Natural killer cell (primary cell): ENCODE data around the gene CNFN. TPM values are rescaled to one million over a fixed set of nuclear protein-coding genes. Genes with fewer than 3 reads are reported as not detected.

Experiments used
- ATAC-seq, 3 donors: fragments of 150-1000 bp in 2 of 3; fragments of 200-7000 bp in 1 of 3; cut with Tn5 transposase; 1 replicate in 1 of 3; 2 replicates in 2 of 3; pipeline ENCODE4 v1.10.0; 2021; ENCODE audit warnings: mild to moderate bottlenecking in 2 of 3, moderate library complexity in 2 of 3
- DNase-seq, 2 donors: peaks; one replicate each; pipeline versions ENCODE4 v3.0.0 to v3.0.0-alpha.2; 2013 to 2021; ENCODE audit warnings: mixed read lengths in 1 of 2
- H3K27ac ChIP-seq: one replicate; pipeline ENCODE4 v1.5.1; 2013; ENCODE audit warnings: mild to moderate bottlenecking, low read length
- H3K27me3 ChIP-seq: one replicate; pipeline ENCODE4 v1.6.1; 2013; ENCODE audit warnings: low read length; ENCODE audit not compliant: control insufficient read depth, insufficient read depth
- H3K36me3 ChIP-seq: one replicate; pipeline ENCODE4 v1.6.1; 2013; ENCODE audit warnings: low read length; ENCODE audit not compliant: control insufficient read depth, insufficient read depth
- H3K4me1 ChIP-seq: one replicate; pipeline ENCODE4 v1.6.1; 2013; ENCODE audit warnings: low read length; ENCODE audit not compliant: control insufficient read depth, insufficient read depth
- H3K4me3 ChIP-seq: one replicate; pipeline ENCODE4 v1.5.1; 2013; ENCODE audit warnings: low read length
- H3K9me3 ChIP-seq: one replicate; pipeline ENCODE4 v1.6.1; 2013; ENCODE audit warnings: low read length; ENCODE audit not compliant: control insufficient read depth, insufficient read depth
- H3K27ac Mint-ChIP-seq, 2 donors: one replicate each; pipeline ENCODE4 v1.8.0; 2022; ENCODE audit warnings: mild to moderate bottlenecking in 2 of 2, mixed read lengths in 2 of 2, moderate library complexity in 1 of 2
- H3K27me3 Mint-ChIP-seq, 2 donors: one replicate each; pipeline ENCODE4 v1.8.0; 2022; ENCODE audit warnings: low read depth in 2 of 2, mixed read lengths in 2 of 2
- H3K36me3 Mint-ChIP-seq: one replicate; pipeline ENCODE4 v1.8.0; 2022; ENCODE audit warnings: mixed read lengths
- H3K4me1 Mint-ChIP-seq, 2 donors: one replicate each; pipeline ENCODE4 v1.8.0; 2022; ENCODE audit warnings: mixed read lengths in 2 of 2
- H3K4me3 Mint-ChIP-seq: one replicate; pipeline ENCODE4 v1.8.0; 2022; ENCODE audit warnings: mild to moderate bottlenecking, moderate library complexity, mixed read lengths
- H3K9me3 Mint-ChIP-seq, 2 donors: one replicate each; pipeline ENCODE4 v1.8.0; 2022; ENCODE audit warnings: mixed read lengths in 2 of 2
- CTCF ChIP-seq: fragments of 200-600 bp; IDR thresholded peaks from one replicate; pipeline ENCODE4 v1.8.0; 2022; ENCODE audit warnings: antibody characterized with exemption
- WGBS: methylation state at CpG from one replicate; pipeline ENCODE4 v1.1.7; 2013; ENCODE audit warnings: missing lambda C conversion rate; ENCODE audit not compliant: insufficient coverage; 5-methylcytosine and 5-hydroxymethylcytosine counted together
- intact Hi-C: fragments of 100-400 bp; cut with micrococcal nuclease; formaldehyde crosslinking; loops from one replicate; pipeline ENCODE4 v1.14.2; 2022
- total RNA-seq, 4 donors: library from RNA; stranded (reverse); fragments of 120-200 nt in 1 of 4; gene quantifications; one replicate each; pipeline versions ENCODE4 v1.2.3 to v1.2.4, GENCODE V29; 2013 to 2022

Gene CNFN
- total RNA-seq, 3 donors from 2014 or later (not counting 1 experiment from before 2014, with no cell fraction given) = 1.3 TPM; not detected in 2

- peaks cover 3% of the 10 kb centered on the region for H3K27me3 ChIP-seq
- H3K4me3 ChIP-seq = peak overlapping the region; percentile 20
- Mint-ChIP-seq H3K4me3 (peak overlapping the region; percentile 80), H3K9me3 (no peaks in the 10 kb centered on the region), H3K27ac (peak overlapping the region; percentile 11 to 62), H3K4me1 (peaks cover 7 to 9% of the 10 kb centered on the region in 2 donors), H3K27me3 (peaks cover 23 to 41% of the 10 kb centered on the region in 2 donors), H3K36me3 (no peaks in the 10 kb centered on the region)
- intact Hi-C loops = no loop called here
- H3K4me1 ChIP-seq = peaks cover 9% of the 10 kb centered on the region
- DNase-seq = peak; percentile 58 to 77
- TF ChIP-seq CTCF = peak; percentile 55
- no peak overlapping the region for H3K27ac ChIP-seq
- 3% methylated on average over 48 of the region's 48 CpGs for WGBS
- peak; percentile 84 to 93 (median 92) for ATAC-seq
- no peaks in the 10 kb centered on the region for H3K36me3 ChIP-seq
- no peaks in the 10 kb centered on the region for H3K9me3 ChIP-seq
Measured at GRCh38 chr19:42386974-42387707, 3.0 kb downstream of the CNFN start.

GRCh38 chr19:42380155-42380554 lies 9.9 kb downstream of the CNFN start:
- H3K27ac Mint-ChIP-seq = no peak overlapping the region
- TF ChIP-seq CTCF = no peak
- intact Hi-C loops = no loop called here
- Histone ChIP-seq H3K4me3 (no peak overlapping the region), H3K9me3 (no peaks in the 10 kb centered on the region), H3K36me3 (no peaks in the 10 kb centered on the region), H3K4me1 (no peaks in the 10 kb centered on the region), H3K27me3 (peaks cover 3% of the 10 kb centered on the region), H3K27ac (no peak overlapping the region)
- H3K9me3 Mint-ChIP-seq = no peaks in the 10 kb centered on the region
- WGBS = 89% methylated on average over 6 of the region's 6 CpGs
- DNase-seq (no peak), ATAC-seq (no peak)
- no peaks in the 10 kb centered on the region for H3K4me1 Mint-ChIP-seq
- no peak overlapping the region for H3K4me3 Mint-ChIP-seq
- no peaks in the 10 kb centered on the region for H3K36me3 Mint-ChIP-seq
- peaks cover 8% of the 10 kb centered on the region in 2 donors for H3K27me3 Mint-ChIP-seq

- Mint-ChIP-seq H3K36me3 (no peaks in the 10 kb centered on the region), H3K4me1 (no peaks in the 10 kb centered on the region), H3K4me3 (no peak overlapping the region), H3K27me3 (peaks cover 8% of the 10 kb centered on the region in 2 donors), H3K9me3 (no peaks in the 10 kb centered on the region), H3K27ac (no peak overlapping the region)
- Histone ChIP-seq H3K9me3 (no peaks in the 10 kb centered on the region), H3K4me3 (no peak overlapping the region), H3K27ac (no peak overlapping the region), H3K36me3 (no peaks in the 10 kb centered on the region), H3K4me1 (no peaks in the 10 kb centered on the region), H3K27me3 (peaks cover 3% of the 10 kb centered on the region)
- intact Hi-C loops = no loop called here
- DNase-seq (peak in 1 of 2 donors; percentile 24), ATAC-seq (no peak)
- WGBS = 80% methylated on average over 17 of the region's 17 CpGs
- TF ChIP-seq CTCF = no peak
Measured at GRCh38 chr19:42378225-42379215, 11.6 kb downstream of the CNFN start.
